A673 (cell line): ENCODE data around the gene RNF5. TPM values are rescaled to one million over a fixed set of nuclear protein-coding genes. Genes with fewer than 3 reads are reported as not detected.

ENCODE experiments used
- BruUV-seq: library from RNA; stranded (reverse); fragments of 400-500 nt; replicated peaks from 2 replicates; lab custom pipeline; 2021; lab: Mats Ljungman, UMichigan
- CTCF ChIA-PET: fragments of 300-600 bp; sonication (Branson Sonifier 250); formaldehyde crosslinking; loops from one replicate; lab custom pipeline; 2022; ENCODE audit warnings: antibody characterized with exemption; lab: Charles Lee
- POLR2A ChIA-PET: fragments of 300-600 bp; sonication (Branson Sonifier 250); formaldehyde crosslinking; loops from one replicate; lab custom pipeline; 2022; ENCODE audit warnings: antibody characterized with exemption; ENCODE audit not compliant: low non-redundant PET; lab: Charles Lee
- DNase-seq: peaks from one replicate; pipeline ENCODE4 v3.0.0-alpha.2; 2015; ENCODE audit warnings: low spot score
- H3K27ac ChIP-seq: fragments of 200-600 bp; sonication (generic); 2 replicates; pipeline ENCODE4 v1.5.1; 2016; ENCODE audit warnings: mixed run types, low read depth, mild to moderate bottlenecking, mixed read lengths, antibody characterized with exemption, low read length; ENCODE audit not compliant: poor library complexity, severe bottlenecking
- H3K27me3 ChIP-seq: fragments of 200-600 bp; sonication (generic); replicated peaks from 2 replicates; pipeline ENCODE4 v1.6.1; 2017; ENCODE audit warnings: mixed run types, low read depth, mild to moderate bottlenecking, mixed read lengths, antibody characterized with exemption, low read length; ENCODE audit not compliant: insufficient read depth, poor library complexity
- H3K36me3 ChIP-seq: fragments of 200-600 bp; sonication (generic); 2 replicates; pipeline ENCODE4 v1.6.1; 2016; ENCODE audit warnings: mixed run types, mild to moderate bottlenecking, mixed read lengths, antibody characterized with exemption, low read length; ENCODE audit not compliant: insufficient read depth, poor library complexity, severe bottlenecking
- H3K4me1 ChIP-seq: fragments of 200-600 bp; sonication (generic); 2 replicates; pipeline ENCODE4 v1.6.1; 2017; ENCODE audit warnings: mixed run types, mild to moderate bottlenecking, mixed read lengths, antibody characterized with exemption, low read length; ENCODE audit not compliant: insufficient read depth, poor library complexity, severe bottlenecking
- H3K4me3 ChIP-seq: fragments of 200-600 bp; sonication (generic); 2 replicates; pipeline ENCODE4 v1.5.1; 2016; ENCODE audit warnings: low read depth, mixed run types, mild to moderate bottlenecking, mixed read lengths, low read length; ENCODE audit not compliant: poor library complexity, severe bottlenecking
- H3K9me3 ChIP-seq: fragments of 200-600 bp; sonication (generic); 2 replicates; pipeline ENCODE4 v1.6.1; 2016; ENCODE audit warnings: mixed run types, low read depth, mild to moderate bottlenecking, mixed read lengths, antibody characterized with exemption, low read length; ENCODE audit not compliant: poor library complexity, severe bottlenecking
- EZH2 ChIP-seq: fragments of 200-600 bp; sonication (generic); IDR thresholded peaks from 2 replicates; pipeline ENCODE4 v1.6.1; 2017; ENCODE audit warnings: borderline replicate concordance, low read depth, mild to moderate bottlenecking, mixed read lengths, antibody characterized with exemption, low read length; ENCODE audit not compliant: poor library complexity, severe bottlenecking
- intact Hi-C: fragments of 100-400 bp; cut with micrococcal nuclease; formaldehyde crosslinking; loops from one replicate; pipeline ENCODE4 v1.10.0; 2022; ENCODE audit not compliant: unreplicated experiment
- total RNA-seq: library from RNA; stranded (reverse); gene quantifications from 2 replicates; pipeline ENCODE4 v1.2.3, GENCODE V29; 2021
- TF ChIP-seq, protein P1 (sequence below): fragments of 300-800, 200-600 bp; sonication (generic); conservative IDR thresholded peaks from 2 replicates; pipeline ENCODE4 v1.5.1; 2017; ENCODE audit warnings: low read depth, mild to moderate bottlenecking, antibody characterized with exemption, low read length, moderate library complexity, mixed read lengths

Gene RNF5
- total RNA-seq, 1 experiment from 2014 or later = 62.9 TPM

GRCh38 chr6:32179766-32180405 lies 1.7 kb downstream of the RNF5 start:
- peak overlapping the region; percentile 97 for H3K4me3 ChIP-seq
- POLR2A ChIA-PET = no interaction called here
- H3K27me3 ChIP-seq = no peaks in the 10 kb centered on the region
- no peaks in the 10 kb centered on the region for H3K9me3 ChIP-seq
- no peak for TF ChIP-seq EZH2
- TF ChIP-seq, protein P1, sequence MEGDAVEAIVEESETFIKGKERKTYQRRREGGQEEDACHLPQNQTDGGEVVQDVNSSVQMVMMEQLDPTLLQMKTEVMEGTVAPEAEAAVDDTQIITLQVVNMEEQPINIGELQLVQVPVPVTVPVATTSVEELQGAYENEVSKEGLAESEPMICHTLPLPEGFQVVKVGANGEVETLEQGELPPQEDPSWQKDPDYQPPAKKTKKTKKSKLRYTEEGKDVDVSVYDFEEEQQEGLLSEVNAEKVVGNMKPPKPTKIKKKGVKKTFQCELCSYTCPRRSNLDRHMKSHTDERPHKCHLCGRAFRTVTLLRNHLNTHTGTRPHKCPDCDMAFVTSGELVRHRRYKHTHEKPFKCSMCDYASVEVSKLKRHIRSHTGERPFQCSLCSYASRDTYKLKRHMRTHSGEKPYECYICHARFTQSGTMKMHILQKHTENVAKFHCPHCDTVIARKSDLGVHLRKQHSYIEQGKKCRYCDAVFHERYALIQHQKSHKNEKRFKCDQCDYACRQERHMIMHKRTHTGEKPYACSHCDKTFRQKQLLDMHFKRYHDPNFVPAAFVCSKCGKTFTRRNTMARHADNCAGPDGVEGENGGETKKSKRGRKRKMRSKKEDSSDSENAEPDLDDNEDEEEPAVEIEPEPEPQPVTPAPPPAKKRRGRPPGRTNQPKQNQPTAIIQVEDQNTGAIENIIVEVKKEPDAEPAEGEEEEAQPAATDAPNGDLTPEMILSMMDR = no peak
- peaks cover 26% of the 10 kb centered on the region for H3K36me3 ChIP-seq
- intact Hi-C loops = no loop called here
- CTCF ChIA-PET = no interaction called here
- peaks cover 23% of the 10 kb centered on the region for H3K4me1 ChIP-seq
- no peak for DNase-seq
- no TSS peak for BruUV-seq
- H3K27ac ChIP-seq = no peak overlapping the region

DNA sequence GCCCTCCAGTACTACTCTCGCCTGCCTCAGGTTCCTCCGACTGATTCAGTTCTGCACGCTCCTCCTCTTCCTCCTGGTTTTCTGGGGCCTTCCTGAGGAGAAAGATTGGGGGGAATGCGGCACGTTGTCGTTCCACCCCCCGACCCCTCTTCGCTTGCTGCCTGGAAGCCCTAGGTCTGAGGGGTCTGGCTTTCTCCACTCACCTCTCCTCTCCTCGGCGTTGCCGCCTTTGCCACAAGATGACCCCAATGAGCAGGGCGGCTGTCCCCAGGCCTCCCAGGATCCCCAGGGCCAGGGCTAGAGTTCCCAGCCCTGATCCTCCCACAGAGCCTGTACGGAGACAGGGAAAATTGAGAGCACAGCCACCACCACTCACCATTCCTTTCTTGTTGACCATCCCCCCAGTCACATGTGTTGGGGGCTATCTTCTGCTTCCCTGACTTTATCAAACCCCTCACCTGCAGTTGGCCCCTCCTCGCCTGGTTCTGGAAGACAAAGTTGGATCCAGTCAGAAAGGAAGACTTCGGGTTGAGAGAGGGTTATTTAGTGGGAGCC lies 3.0 kb downstream of the RNF5 start:
- ChIA-PET POLR2A (no interaction called here), CTCF (no interaction called here)
- TF ChIP-seq, protein P1 = no peak
- no peak for TF ChIP-seq EZH2
- no peaks in the 10 kb centered on the region for H3K27me3 ChIP-seq
- no TSS peak for BruUV-seq
- no peak for DNase-seq
- H3K36me3 ChIP-seq = peaks cover 27% of the 10 kb centered on the region
- intact Hi-C loops = no loop called here
- H3K4me3 ChIP-seq = no peak overlapping the region
- H3K4me1 ChIP-seq = peaks cover 18% of the 10 kb centered on the region
- no peaks in the 10 kb centered on the region for H3K9me3 ChIP-seq
- no peak overlapping the region for H3K27ac ChIP-seq

- no peaks in the 10 kb centered on the region for H3K27me3 ChIP-seq
- no TSS peak for BruUV-seq
- H3K4me3 ChIP-seq = no peak overlapping the region
- no peaks in the 10 kb centered on the region for H3K9me3 ChIP-seq
- no peak for TF ChIP-seq EZH2
- H3K36me3 ChIP-seq = peaks cover 35% of the 10 kb centered on the region
- intact Hi-C loops = no loop called here
- ChIA-PET CTCF (no interaction called here), POLR2A (no interaction called here)
- H3K27ac ChIP-seq = no peak overlapping the region
- H3K4me1 ChIP-seq = peaks cover 10% of the 10 kb centered on the region
- DNase-seq = no peak
These were observed 3.8 kb downstream of the RNF5 start for GRCh38 chr6:32181915-32182529.
